Immature natural killer cell (primary cell): Measurements from ENCODE around the gene TMCO4. TPM values are rescaled to one million over a fixed set of nuclear protein-coding genes. Genes with fewer than 3 reads are reported as not detected.
A peak's percentile ranks its signal among the peaks of the same experiment; 100 is the strongest.
"Not testable (repeated sequence)": the region's sequence is repeated elsewhere in the genome, so short reads cannot be mapped to it uniquely, and the experiment has no call there.

Source experiments
- DNase-seq, 3 donors: peaks; one replicate each; pipeline ENCODE4 v3.0.0; 2022; ENCODE audit warnings: mixed read lengths in 1 of 3
- H3K27ac Mint-ChIP-seq, 6 donors: one replicate each; pipeline ENCODE4 v1.8.0; 2020; ENCODE audit warnings: mixed read lengths in 6 of 6, mild to moderate bottlenecking in 5 of 6, inconsistent platforms in 4 of 6, moderate library complexity in 3 of 6
- H3K27me3 Mint-ChIP-seq, 3 donors: one replicate each; pipeline ENCODE4 v1.8.0; 2020 to 2021; ENCODE audit warnings: low read depth in 3 of 3, mild to moderate bottlenecking in 3 of 3, mixed read lengths in 3 of 3, moderate library complexity in 3 of 3, inconsistent platforms in 1 of 3
- H3K36me3 Mint-ChIP-seq, 3 donors: one replicate each; pipeline ENCODE4 v1.8.0; 2020; ENCODE audit warnings: mixed read lengths in 3 of 3, inconsistent platforms in 2 of 3, mild to moderate bottlenecking in 2 of 3
- H3K4me1 Mint-ChIP-seq, 2 donors: one replicate each; pipeline ENCODE4 v1.8.0; 2020; ENCODE audit warnings: inconsistent platforms in 2 of 2, mild to moderate bottlenecking in 2 of 2, mixed read lengths in 2 of 2, moderate library complexity in 1 of 2
- H3K4me3 Mint-ChIP-seq, 5 donors: one replicate each; pipeline ENCODE4 v1.8.0; 2020; ENCODE audit warnings: mild to moderate bottlenecking in 5 of 5, mixed read lengths in 5 of 5, inconsistent platforms in 3 of 5, moderate library complexity in 3 of 5
- H3K9me3 Mint-ChIP-seq, 6 donors: one replicate each; pipeline ENCODE4 v1.8.0; 2020; ENCODE audit warnings: mild to moderate bottlenecking in 6 of 6, mixed read lengths in 6 of 6, inconsistent platforms in 4 of 6, moderate library complexity in 3 of 6
- polyA plus RNA-seq, 3 donors: library from polyadenylated mRNA; unstranded; fragments of 300-500 nt; fragmentation: Illumina TruSeq; gene quantifications; one replicate each; pipeline ENCODE4 v1.2.3, GENCODE V29; 2021

TMCO4 gene
- polyA plus RNA-seq, 3 donors from 2014 or later: 13.1 to 17.0 (median 16.9) TPM

- Mint-ChIP-seq H3K4me3 (no peak overlapping the region), H3K4me1 (no peaks in the 10 kb centered on the region), H3K27ac (no peak overlapping the region)
These were observed 20.0 kb upstream of the TMCO4 start for GRCh38 chr1:19819701-19820100.

GRCh38 chr1:19818324-19818723, 18.6 kb upstream of the TMCO4 start:
- Mint-ChIP-seq H3K36me3 (no peaks in the 10 kb centered on the region), H3K27ac (no peak overlapping the region), H3K27me3 (peaks cover 3 to 4% (median 3%) of the 10 kb centered on the region in 3 donors), H3K4me3 (no peak overlapping the region), H3K9me3 (no peaks in the 10 kb centered on the region), H3K4me1 (no peaks in the 10 kb centered on the region)
- no peak for DNase-seq

More at GRCh38 chr1:19819701-19820100, 20.0 kb upstream of the TMCO4 start:
- no peak for DNase-seq
- Mint-ChIP-seq H3K27me3 (peaks cover 0 to 3% (median 3%) of the 10 kb centered on the region in 3 donors), H3K9me3 (no peaks in the 10 kb centered on the region), H3K36me3 (no peaks in the 10 kb centered on the region)

DNA sequence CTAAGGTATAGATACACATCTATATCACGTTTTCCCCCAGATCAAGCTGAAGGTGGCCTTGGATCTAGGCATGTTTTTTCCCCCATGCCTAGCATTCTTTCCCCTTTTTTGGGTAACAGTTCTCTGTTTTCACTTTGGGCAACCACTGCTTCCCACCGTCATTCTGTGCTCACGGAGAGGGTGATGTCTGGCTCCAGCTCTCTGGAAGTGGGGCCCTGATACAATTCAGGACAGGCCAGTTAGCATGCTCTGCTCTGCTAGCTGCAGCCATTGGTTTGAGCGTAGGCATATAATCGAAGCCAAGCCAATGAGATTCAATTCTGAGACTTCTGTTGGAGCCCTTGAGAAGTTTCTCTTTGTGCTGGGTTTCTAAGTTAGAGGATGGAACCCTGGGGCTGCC, 17.4 kb upstream of the TMCO4 start:
- H3K27ac Mint-ChIP-seq: no peak overlapping the region
- peaks cover 3 to 4% (median 3%) of the 10 kb centered on the region in 3 donors for H3K27me3 Mint-ChIP-seq
- no peaks in the 10 kb centered on the region for H3K4me1 Mint-ChIP-seq
- no peaks in the 10 kb centered on the region for H3K9me3 Mint-ChIP-seq
- H3K36me3 Mint-ChIP-seq: no peaks in the 10 kb centered on the region
- DNase-seq: no peak
- no peak overlapping the region for H3K4me3 Mint-ChIP-seq

GRCh38 chr1:19816737-19817086, 17.0 kb upstream of the TMCO4 start:
- DNase-seq, H3K36me3 Mint-ChIP-seq, H3K27ac Mint-ChIP-seq, H3K27me3 Mint-ChIP-seq, H3K4me1 Mint-ChIP-seq, H3K4me3 Mint-ChIP-seq, H3K9me3 Mint-ChIP-seq: not testable (repeated sequence)

DNA sequence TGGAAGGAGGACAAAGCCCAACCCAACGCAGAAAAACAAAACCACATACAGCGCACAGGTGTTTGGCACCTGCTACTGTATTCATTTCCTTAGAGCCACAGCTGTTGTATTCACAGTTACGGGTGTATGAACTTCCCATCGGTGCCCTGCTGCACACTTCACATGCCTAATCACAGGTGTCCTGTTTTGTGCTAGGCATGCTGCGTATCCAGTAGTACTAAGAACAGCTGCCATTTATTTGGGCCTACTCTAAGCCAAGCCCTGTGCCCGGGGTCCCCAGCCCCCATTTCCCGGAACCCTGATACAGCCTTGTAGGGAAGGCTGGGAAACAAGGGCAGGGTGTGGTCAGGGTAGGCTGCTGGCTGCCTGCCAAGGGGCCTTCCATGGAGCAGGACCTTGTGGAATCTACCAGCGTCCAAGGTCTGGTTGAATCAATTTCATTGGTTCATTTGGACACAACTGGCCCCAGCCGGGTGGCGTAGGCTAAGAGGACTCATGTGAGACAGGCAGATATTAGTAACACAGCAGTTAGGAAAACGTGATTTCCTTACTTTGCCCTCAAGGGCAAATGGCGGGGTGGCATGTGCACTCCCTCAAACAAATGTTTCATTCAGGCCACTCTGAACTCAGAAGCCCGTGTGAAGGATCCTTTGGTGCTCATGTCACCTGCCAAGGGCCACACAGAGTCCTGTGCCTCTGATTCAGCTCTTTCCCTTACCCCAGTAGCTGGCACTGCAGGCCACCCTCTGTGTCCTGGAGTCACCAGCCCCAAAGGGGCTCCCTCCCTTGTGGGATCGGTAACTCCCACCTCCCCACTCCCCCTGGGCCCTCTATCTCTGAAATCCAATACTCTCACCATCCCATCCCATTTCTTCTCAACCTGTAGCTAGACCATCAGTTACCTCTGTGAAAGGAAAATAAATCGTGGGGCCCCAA, 16.4 kb upstream of the TMCO4 start:
- Mint-ChIP-seq H3K9me3 (no peaks in the 10 kb centered on the region), H3K27ac (no peak overlapping the region), H3K4me1 (no peaks in the 10 kb centered on the region), H3K27me3 (peaks cover 3 to 4% (median 3%) of the 10 kb centered on the region in 3 donors), H3K36me3 (no peaks in the 10 kb centered on the region), H3K4me3 (no peak overlapping the region)
- no peak for DNase-seq

DNA sequence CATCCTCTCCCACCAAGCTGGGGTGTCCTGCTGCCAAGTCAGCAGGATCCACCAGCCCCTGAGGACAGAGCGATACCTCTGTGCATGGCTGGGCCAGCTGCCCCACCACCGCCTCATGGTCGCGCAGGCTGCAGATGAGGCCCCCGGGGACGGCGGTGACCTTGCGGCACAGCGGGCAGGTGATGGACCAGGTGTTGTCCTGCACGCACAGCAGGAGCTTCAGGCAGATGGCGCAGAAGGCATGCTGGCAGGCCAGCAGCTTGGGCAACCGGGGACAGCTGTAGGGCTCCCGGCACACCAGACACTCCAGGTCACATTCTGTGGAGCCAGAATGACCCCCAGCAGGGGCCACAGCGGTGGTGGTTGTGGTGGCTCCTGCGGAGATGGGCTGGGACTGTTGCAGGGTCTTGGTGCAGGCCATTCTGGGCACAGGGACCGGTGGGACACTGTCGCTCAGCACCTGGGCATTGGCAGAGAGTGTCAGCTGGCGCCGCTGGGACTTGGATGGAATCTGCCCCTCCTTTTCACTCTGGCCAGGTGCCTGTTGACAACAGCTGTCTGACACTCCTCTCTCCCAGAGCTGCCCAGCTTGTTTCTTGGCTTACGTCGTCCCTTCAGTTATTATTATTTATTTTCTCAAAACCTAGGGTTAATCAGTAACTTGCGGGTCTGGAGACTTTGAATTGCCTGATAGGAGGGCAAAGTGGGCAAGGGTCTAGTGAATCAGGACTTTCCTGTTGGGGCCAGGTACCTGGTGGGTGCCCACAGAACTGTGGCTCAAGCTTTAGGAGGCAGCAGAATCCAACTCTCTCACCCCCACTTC, 15.2 kb upstream of the TMCO4 start, which contains the start of gene RNF186:
Gene RNF186 (minus strand): TSS at position 603 of the 823 bp plus-strand sequence. CDS start 182 bp downstream, at position 421.
- H3K27me3 Mint-ChIP-seq: peaks cover 1 to 3% (median 3%) of the 10 kb centered on the region in 3 donors
- H3K9me3 Mint-ChIP-seq: no peaks in the 10 kb centered on the region
- no peak within 1 kb of the TSS for H3K27ac Mint-ChIP-seq
- H3K36me3 Mint-ChIP-seq: no peaks in the 10 kb centered on the region
- no peak within 1 kb of the TSS for H3K4me3 Mint-ChIP-seq
- no peaks in the 10 kb centered on the region for H3K4me1 Mint-ChIP-seq
- DNase-seq: no peak

- no peak for DNase-seq
- Mint-ChIP-seq H3K4me1 (no peaks in the 10 kb centered on the region), H3K27me3 (peaks cover 1 to 3% (median 3%) of the 10 kb centered on the region in 3 donors), H3K36me3 (no peaks in the 10 kb centered on the region), H3K27ac (no peak overlapping the region), H3K9me3 (no peaks in the 10 kb centered on the region), H3K4me3 (no peak overlapping the region)
These were observed 14.5 kb upstream of the TMCO4 start for GRCh38 chr1:19814244-19814661.

GRCh38 chr1:19813643-19813960, 13.9 kb upstream of the TMCO4 start:
- no peak overlapping the region for H3K27ac Mint-ChIP-seq
- DNase-seq: no peak
- no peaks in the 10 kb centered on the region for H3K9me3 Mint-ChIP-seq
- no peaks in the 10 kb centered on the region for H3K36me3 Mint-ChIP-seq
- no peaks in the 10 kb centered on the region for H3K4me1 Mint-ChIP-seq
- no peak overlapping the region for H3K4me3 Mint-ChIP-seq
- peaks cover 1 to 3% (median 3%) of the 10 kb centered on the region in 3 donors for H3K27me3 Mint-ChIP-seq

DNA sequence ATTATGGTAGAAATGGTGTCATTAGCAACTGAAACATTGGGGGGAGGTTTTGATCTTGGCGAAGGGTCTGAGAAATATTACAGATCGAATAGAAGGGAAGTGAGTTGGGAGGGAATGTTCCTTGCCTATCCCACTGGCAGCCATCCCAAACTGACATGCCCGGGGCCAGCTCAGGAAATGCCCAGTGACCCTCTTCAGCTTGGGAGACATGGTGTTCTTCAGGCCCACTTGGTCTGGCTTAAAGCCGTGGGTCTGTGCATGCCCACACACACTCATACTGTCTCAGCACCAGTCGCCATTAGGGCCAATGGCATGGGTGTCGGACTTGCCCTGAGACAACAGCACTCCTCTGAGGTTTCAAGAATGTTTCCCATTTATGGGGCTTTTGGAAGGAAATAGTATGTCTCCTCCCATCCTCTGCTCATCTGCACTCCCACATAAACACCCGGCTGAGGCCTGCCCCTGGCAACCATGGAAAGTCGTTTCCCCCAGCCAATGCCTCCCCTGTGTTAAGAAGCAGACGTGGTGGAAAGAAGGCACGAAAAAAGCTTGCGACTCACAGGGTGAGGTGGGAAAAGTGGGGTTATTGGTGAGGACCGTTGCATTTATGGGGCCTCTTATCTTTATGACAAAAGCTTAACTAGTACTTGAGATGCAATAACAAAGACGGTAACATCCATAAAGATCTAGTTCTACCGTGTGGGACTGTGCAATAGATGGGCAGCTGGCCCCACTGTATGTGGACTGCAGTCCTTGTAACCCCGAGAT, 13.3 kb upstream of the TMCO4 start:
- no peaks in the 10 kb centered on the region for H3K4me1 Mint-ChIP-seq
- peak overlapping the region in 1 of 5 donors; percentile 15 for H3K4me3 Mint-ChIP-seq
- no peaks in the 10 kb centered on the region for H3K36me3 Mint-ChIP-seq
- no peaks in the 10 kb centered on the region for H3K9me3 Mint-ChIP-seq
- no peak overlapping the region for H3K27ac Mint-ChIP-seq
- H3K27me3 Mint-ChIP-seq: peaks cover 1 to 3% (median 3%) of the 10 kb centered on the region in 3 donors
- no peak for DNase-seq

DNA sequence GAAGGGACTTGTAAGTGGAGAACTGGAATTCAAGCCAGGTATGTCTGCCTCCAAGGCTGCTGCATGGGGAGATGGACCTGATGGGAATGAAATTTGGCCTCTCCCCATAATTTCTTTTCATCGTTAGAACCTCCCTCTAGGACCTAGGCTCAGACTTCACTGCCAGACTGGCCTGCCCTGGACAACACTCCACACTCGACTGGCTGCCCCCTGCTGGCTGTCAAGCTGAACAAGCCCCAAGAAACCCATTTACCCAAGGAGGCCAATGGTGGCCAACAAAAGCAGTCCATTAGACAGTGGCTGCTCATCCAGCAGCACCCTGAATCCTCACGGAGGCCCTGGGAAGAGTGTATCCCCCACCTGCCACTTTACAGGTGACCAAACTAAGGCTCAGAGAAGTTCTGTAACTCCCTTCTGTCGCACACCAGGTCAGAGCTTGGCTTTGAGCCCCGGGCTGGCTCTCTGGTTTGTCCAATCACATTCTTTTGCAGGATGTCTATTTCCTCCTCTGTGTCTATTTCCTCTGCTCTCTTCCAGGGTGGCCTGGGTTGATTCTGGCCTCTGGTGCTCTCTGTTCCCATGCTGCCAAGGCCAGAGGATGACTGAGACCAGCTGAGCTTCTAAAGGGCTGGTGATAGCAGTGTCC, 11.6 kb upstream of the TMCO4 start:
- Mint-ChIP-seq H3K4me3 (no peak overlapping the region), H3K27me3 (peaks cover under 1 to 3% (median 1%) of the 10 kb centered on the region in 3 donors), H3K9me3 (no peaks in the 10 kb centered on the region), H3K36me3 (no peaks in the 10 kb centered on the region), H3K4me1 (no peaks in the 10 kb centered on the region), H3K27ac (no peak overlapping the region)
- peak; percentile 18 to 34 (median 25) for DNase-seq

DNA sequence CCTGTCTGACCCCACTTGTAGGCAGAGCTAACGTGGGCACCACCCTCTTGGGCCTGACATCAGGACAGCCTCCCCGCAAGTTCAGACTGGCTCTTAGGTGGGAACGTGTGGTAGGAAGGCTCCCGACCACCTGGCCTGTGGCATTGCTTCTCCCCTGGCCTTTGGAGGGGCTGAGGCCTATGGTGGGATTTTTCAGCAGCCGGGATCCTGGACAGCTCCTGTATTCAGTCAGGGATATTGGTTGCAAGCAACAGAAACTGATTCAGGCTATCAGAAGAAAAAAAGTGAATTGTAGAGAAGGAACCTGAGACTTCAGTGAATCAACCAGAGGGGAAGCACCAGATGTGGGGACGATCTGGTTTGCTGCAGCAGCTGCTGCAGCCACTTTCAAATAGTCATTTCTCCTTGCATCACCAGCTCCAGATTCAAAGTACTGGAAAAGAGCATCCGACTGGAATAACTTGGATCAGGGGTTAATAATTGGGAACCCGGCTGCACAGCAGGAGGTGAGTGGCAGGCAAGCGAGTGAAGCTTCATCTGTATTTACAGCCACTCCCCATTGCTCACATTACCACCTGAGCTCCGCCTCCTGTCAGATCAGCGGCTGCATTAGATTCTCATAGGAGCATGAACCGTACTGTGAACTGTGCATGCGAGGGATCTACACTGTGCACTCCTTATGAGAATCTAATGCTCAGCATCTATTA, 9.5 kb upstream of the TMCO4 start:
- H3K27ac Mint-ChIP-seq: no peak overlapping the region
- no peaks in the 10 kb centered on the region for H3K36me3 Mint-ChIP-seq
- no peak overlapping the region for H3K4me3 Mint-ChIP-seq
- H3K4me1 Mint-ChIP-seq: no peaks in the 10 kb centered on the region
- H3K9me3 Mint-ChIP-seq: no peaks in the 10 kb centered on the region
- no peak for DNase-seq
- peaks cover 1 to 2% (median 1%) of the 10 kb centered on the region in 3 donors for H3K27me3 Mint-ChIP-seq

DNA sequence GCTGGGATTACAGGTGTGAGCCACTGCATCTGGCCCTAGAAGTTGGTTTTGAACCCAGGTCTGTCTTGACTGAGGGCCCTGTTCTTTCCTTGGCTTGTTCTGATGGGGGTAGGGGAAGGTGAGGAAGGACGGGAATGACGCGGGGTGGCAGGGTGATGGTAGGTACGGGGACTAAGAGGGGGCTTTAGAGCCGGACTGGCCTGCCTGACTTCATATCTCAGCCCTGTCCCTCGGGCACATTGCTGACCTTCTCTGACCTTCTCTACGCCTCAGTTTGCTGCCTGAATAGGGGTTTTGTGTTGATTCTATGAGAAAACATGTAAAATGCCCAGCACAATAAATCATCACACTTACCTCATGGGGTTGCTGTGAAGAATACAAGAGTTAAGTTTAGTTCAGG, 8.6 kb upstream of the TMCO4 start:
- DNase-seq: no peak
- no peaks in the 10 kb centered on the region for H3K9me3 Mint-ChIP-seq
- peaks cover 0 to 2% (median 0%) of the 10 kb centered on the region in 3 donors for H3K27me3 Mint-ChIP-seq
- no peaks in the 10 kb centered on the region for H3K36me3 Mint-ChIP-seq
- no peak overlapping the region for H3K4me3 Mint-ChIP-seq
- H3K4me1 Mint-ChIP-seq: no peaks in the 10 kb centered on the region
- H3K27ac Mint-ChIP-seq: no peak overlapping the region

GRCh38 chr1:19804831-19805251, 5.1 kb upstream of the TMCO4 start:
- Mint-ChIP-seq H3K4me1 (peaks cover 9 to 19% of the 10 kb centered on the region in 2 donors), H3K9me3 (no peaks in the 10 kb centered on the region), H3K27me3 (peaks cover 0 to 2% (median 2%) of the 10 kb centered on the region in 3 donors), H3K4me3 (no peak overlapping the region), H3K27ac (no peak overlapping the region), H3K36me3 (no peaks in the 10 kb centered on the region)
- no peak for DNase-seq
